ENCODE results near the gene PODXL2.

GRCh38 chr3:127676456-127676855 lies 47.5 kb downstream of the PODXL2 start:
- no peak for TF ChIP-seq SP1 (IDR thresholded peaks at IDR 0.05)
- TF ChIP-seq FOXK2 (IDR thresholded peaks at IDR 0.05): no peak
- TF ChIP-seq PKNOX1 (IDR thresholded peaks at IDR 0.05): no peak
- TF ChIP-seq ELF4 (IDR thresholded peaks at IDR 0.05): no peak
